HepG2 (cell line): ENCODE results near the gene ZC3H18. TPM values are rescaled to one million over a fixed set of nuclear protein-coding genes. Genes with fewer than 3 reads are reported as not detected.

Experiments
- ATAC-seq: fragments of 200-7000 bp; cut with Tn5 transposase; 3 replicates; pipeline ENCODE4 v1.9.1; 2020; ENCODE audit warnings: mild to moderate bottlenecking, moderate library complexity
- BruUV-seq: library from RNA; stranded (reverse); fragments of 400-500 nt; replicated peaks from 2 replicates; lab custom pipeline; 2021; lab: Mats Ljungman, UMichigan
- CTCF ChIA-PET: fragments of 300-600 bp; formaldehyde crosslinking; extraction: SDS; loops from one replicate; lab custom pipeline; 2021; ENCODE audit warnings: low total read pairs, inconsistent platforms, low intra/inter-chr PET ratio; lab: Yijun Ruan, JAX
- POLR2A ChIA-PET: fragments of 350-600 bp; sonication (Branson Sonifier 250); formaldehyde crosslinking; loops from one replicate; lab custom pipeline; 2020; ENCODE audit warnings: antibody characterized with exemption, inconsistent platforms; lab: Yijun Ruan, JAX
- DNase-seq: peaks from one replicate; pipeline ENCODE4 v3.0.0-alpha.2; 2015; ENCODE audit warnings: low spot score
- FAIRE-seq: peaks from 3 replicates; lab custom pipeline; 2011; peaks lifted over from hg19 to GRCh38; lab: Jason Lieb, UNC
- H2AFZ ChIP-seq: one replicate; pipeline ENCODE4 v1.6.1; 2011; ENCODE audit warnings: low read length, inconsistent platforms
- H3K27ac ChIP-seq: fragments of 300-600 bp; 3 replicates; pipeline ENCODE4 v1.8.0; 2011; ENCODE audit warnings: mixed run types, mild to moderate bottlenecking, mixed read lengths, low read length, inconsistent platforms; ENCODE audit not compliant: insufficient read depth; ENCODE audit errors: extremely low read length
- H3K27me3 ChIP-seq, 2 experiments: fragments of 200-600 bp in 1 of 2; 2 replicates in 1 of 2; 3 replicates in 1 of 2; pipeline versions ENCODE4 v1.6.0 to v1.8.0; 2011; ENCODE audit warnings: low read length in 2 of 2, mild to moderate bottlenecking in 2 of 2, moderate library complexity in 2 of 2, inconsistent platforms in 1 of 2; ENCODE audit not compliant: insufficient read depth in 2 of 2, control insufficient read depth in 1 of 2
- H3K36me3 ChIP-seq, 2 experiments: fragments of 200-600 bp in 1 of 2; replicated peaks in 1 of 2; 2 replicates in 1 of 2; 3 replicates in 1 of 2; pipeline versions ENCODE4 v1.5.1 to v1.8.0; 2011; ENCODE audit warnings: low read length in 2 of 2, inconsistent platforms in 1 of 2; ENCODE audit not compliant: insufficient read depth in 2 of 2, control insufficient read depth in 1 of 2
- H3K4me1 ChIP-seq: 2 replicates; pipeline ENCODE4 v1.5.1; 2012; ENCODE audit warnings: low read length, inconsistent platforms; ENCODE audit not compliant: insufficient read depth
- H3K4me2 ChIP-seq: 2 replicates; pipeline ENCODE4 v1.6.0; 2011; ENCODE audit warnings: low read depth, low read length, inconsistent platforms
- H3K4me3 ChIP-seq, 3 experiments: fragments of 200-600 bp in 1 of 3; sonication (generic), shearing (Covaris generic) in 1 of 3; replicated peaks in 1 of 3; 2 replicates each; pipeline ENCODE4 v1.5.1; 2011 to 2016; ENCODE audit warnings: low read length in 3 of 3, inconsistent platforms in 2 of 3, low read depth in 2 of 3, mild to moderate bottlenecking in 2 of 3, control low read depth in 1 of 3, mixed read lengths in 1 of 3; ENCODE audit not compliant: insufficient read depth in 1 of 3
- H3K79me2 ChIP-seq: one replicate; pipeline ENCODE4 v1.6.1; 2011; ENCODE audit warnings: low read length, inconsistent platforms; ENCODE audit not compliant: insufficient read depth
- H3K9ac ChIP-seq: 2 replicates; pipeline ENCODE4 v1.6.0; 2011; ENCODE audit warnings: mild to moderate bottlenecking, low read depth, low read length, inconsistent platforms; ENCODE audit not compliant: insufficient read depth
- H3K9me3 ChIP-seq: 2 replicates; pipeline ENCODE4 v1.5.1; 2012; ENCODE audit warnings: mild to moderate bottlenecking, low read length
- H4K20me1 ChIP-seq: 2 replicates; pipeline ENCODE4 v1.6.0; 2011; ENCODE audit warnings: inconsistent platforms, mild to moderate bottlenecking, low read length, moderate library complexity; ENCODE audit not compliant: insufficient read depth
- BHLHE40 ChIP-seq: IDR thresholded peaks from 2 replicates; pipeline ENCODE4 v1.6.1; 2011; ENCODE audit warnings: low read length, improper control_type of control experiment
- CBFB ChIP-seq: sonication (generic); formaldehyde crosslinking; IDR thresholded peaks from 2 replicates; pipeline ENCODE4 v1.4.0; 2020; ENCODE audit warnings: missing genetic modification reagents
- KIAA2018 ChIP-seq: sonication (generic); formaldehyde crosslinking; IDR thresholded peaks from 2 replicates; pipeline ENCODE4 v1.5.0; 2020; ENCODE audit warnings: mild to moderate bottlenecking, missing genetic modification reagents, borderline replicate concordance
- MED8 ChIP-seq: sonication (generic); formaldehyde crosslinking; IDR thresholded peaks from 2 replicates; pipeline ENCODE4 v1.8.1; 2023; ENCODE audit warnings: mild to moderate bottlenecking, missing genetic modification reagents; ENCODE audit not compliant: insufficient replicate concordance
- NRL ChIP-seq: sonication (generic); formaldehyde crosslinking; IDR thresholded peaks from 2 replicates; pipeline ENCODE4 v1.5.0; 2020; ENCODE audit warnings: missing genetic modification reagents, mild to moderate bottlenecking, moderate library complexity, borderline replicate concordance
- RBM22 ChIP-seq: fragments of 200-400 bp; formaldehyde crosslinking; optimal IDR thresholded peaks from 2 replicates; pipeline ENCODE3; 2017; ENCODE audit warnings: mild to moderate bottlenecking, low read length, moderate library complexity
- ZNF138 ChIP-seq: sonication (generic); formaldehyde crosslinking; IDR thresholded peaks from 2 replicates; pipeline ENCODE4 v1.5.0; 2020; ENCODE audit warnings: mild to moderate bottlenecking, low read depth, missing genetic modification reagents
- ZNF446 ChIP-seq: sonication (generic); formaldehyde crosslinking; IDR thresholded peaks from 2 replicates; pipeline ENCODE4 v1.5.0; 2020; ENCODE audit warnings: mild to moderate bottlenecking, missing genetic modification reagents
- ZNF83 ChIP-seq: sonication (generic); formaldehyde crosslinking; IDR thresholded peaks from 2 replicates; pipeline ENCODE4 v1.4.0; 2020; ENCODE audit warnings: missing genetic modification reagents, mild to moderate bottlenecking, borderline replicate concordance
- WGBS: methylation state at CpG from one replicate; pipeline ENCODE4 v1.1.6; 2017; ENCODE audit warnings: low lambda C conversion rate; 5-methylcytosine and 5-hydroxymethylcytosine counted together
- in situ Hi-C: cut with HindIII; loops from 2 replicates; pipeline ENCODE4 v1.10.0; 2017; ENCODE audit warnings: low pct_unique_long_range_greater_than_20kb; ENCODE audit not compliant: extremely low pct_ligation_motif_present
- intact Hi-C: fragments of 100-400 bp; cut with micrococcal nuclease; formaldehyde crosslinking; loops from one replicate; pipeline ENCODE4 v1.10.0; 2022; ENCODE audit not compliant: unreplicated experiment
- polyA plus RNA-seq, 8 experiments: library from polyadenylated mRNA; depleted of rRNA in 3 of 8; stranded (reverse) in 7 of 8; unstranded in 1 of 8; fragments of >200 nt; fragmentation: Illumina TruSeq in 4 of 8; extraction: Trizol in 4 of 8; gene quantifications; 2 replicates each; pipeline versions ENCODE4 v1.2.1 to v1.2.3, GENCODE V29; 2011 to 2016; ENCODE audit warnings: low read depth in 4 of 8, missing spikeins in 1 of 8, mixed read lengths in 1 of 8; ENCODE audit not compliant: insufficient read depth in 1 of 8
- total RNA-seq, 5 experiments: library from RNA; depleted of rRNA; stranded (reverse); fragments of >200 nt; fragmentation: Illumina TruSeq; extraction: Trizol; gene quantifications; 2 replicates each; pipeline ENCODE4 v1.2.3, GENCODE V29; 2016; ENCODE audit warnings: low read depth in 1 of 5
- TF ChIP-seq, protein P1 (sequence below): sonication (generic); formaldehyde crosslinking; IDR thresholded peaks from 2 replicates; pipeline ENCODE4 v1.4.0; 2020; ENCODE audit warnings: missing genetic modification reagents
- TF ChIP-seq, protein P2 (sequence below): IDR thresholded peaks from 2 replicates; pipeline ENCODE4 v1.6.1; 2016; ENCODE audit warnings: control low read depth

Gene ZC3H18
- total and polyA plus RNA-seq, 2 of the 13 experiments (the other 11 are each of a cell fraction or from before 2014, with no cell fraction given), result 11.2 to 27.4 TPM

- FAIRE-seq (no peak), ATAC-seq (no peak), DNase-seq (no peak)
- Histone ChIP-seq H3K4me3 (no peak overlapping the region), H3K9me3 (no peaks in the 10 kb centered on the region), H3K27me3 (0 out of 5 replicates have a peak, but pooled peaks cover 0 to under 1% of the 10 kb centered on the region in 2 experiments), H3K27ac (no peak overlapping the region), H4K20me1 (peaks cover 3% of the 10 kb centered on the region; the same call in 1 of the 2 replicates), H3K4me2 (no peak overlapping the region), H3K4me1 (no peaks in the 10 kb centered on the region), H2AFZ (no peak overlapping the region), H3K79me2 (no peaks in the 10 kb centered on the region), H3K36me3 (peaks cover 24 to 57% of the 10 kb centered on the region in 2 experiments), H3K9ac (no peak overlapping the region)
- ChIA-PET POLR2A (interaction anchor here (0.6 kb wide), 1 partner anchor 860 kb away, joined by 3 read pairs; no protein-coding TSS in a partner anchor), CTCF (no interaction called here)
- WGBS, result 95% methylated on average over 20 of the region's 30 CpGs
- intact Hi-C loops, result no loop called here
- in situ Hi-C loops, result no loop called here
- BruUV-seq, result no TSS peak
- no peak for TF ChIP-seq ZNF83
- TF ChIP-seq BHLHE40, result no peak
- TF ChIP-seq MED8 (CRISPR knock-in tag), result no peak
- no peak for TF ChIP-seq ZNF138
- no peak for TF ChIP-seq NRL (CRISPR knock-in tag)
- no peak for TF ChIP-seq KIAA2018 (CRISPR knock-in tag)
- peak; percentile 9 for TF ChIP-seq RBM22
- TF ChIP-seq, protein P1, sequence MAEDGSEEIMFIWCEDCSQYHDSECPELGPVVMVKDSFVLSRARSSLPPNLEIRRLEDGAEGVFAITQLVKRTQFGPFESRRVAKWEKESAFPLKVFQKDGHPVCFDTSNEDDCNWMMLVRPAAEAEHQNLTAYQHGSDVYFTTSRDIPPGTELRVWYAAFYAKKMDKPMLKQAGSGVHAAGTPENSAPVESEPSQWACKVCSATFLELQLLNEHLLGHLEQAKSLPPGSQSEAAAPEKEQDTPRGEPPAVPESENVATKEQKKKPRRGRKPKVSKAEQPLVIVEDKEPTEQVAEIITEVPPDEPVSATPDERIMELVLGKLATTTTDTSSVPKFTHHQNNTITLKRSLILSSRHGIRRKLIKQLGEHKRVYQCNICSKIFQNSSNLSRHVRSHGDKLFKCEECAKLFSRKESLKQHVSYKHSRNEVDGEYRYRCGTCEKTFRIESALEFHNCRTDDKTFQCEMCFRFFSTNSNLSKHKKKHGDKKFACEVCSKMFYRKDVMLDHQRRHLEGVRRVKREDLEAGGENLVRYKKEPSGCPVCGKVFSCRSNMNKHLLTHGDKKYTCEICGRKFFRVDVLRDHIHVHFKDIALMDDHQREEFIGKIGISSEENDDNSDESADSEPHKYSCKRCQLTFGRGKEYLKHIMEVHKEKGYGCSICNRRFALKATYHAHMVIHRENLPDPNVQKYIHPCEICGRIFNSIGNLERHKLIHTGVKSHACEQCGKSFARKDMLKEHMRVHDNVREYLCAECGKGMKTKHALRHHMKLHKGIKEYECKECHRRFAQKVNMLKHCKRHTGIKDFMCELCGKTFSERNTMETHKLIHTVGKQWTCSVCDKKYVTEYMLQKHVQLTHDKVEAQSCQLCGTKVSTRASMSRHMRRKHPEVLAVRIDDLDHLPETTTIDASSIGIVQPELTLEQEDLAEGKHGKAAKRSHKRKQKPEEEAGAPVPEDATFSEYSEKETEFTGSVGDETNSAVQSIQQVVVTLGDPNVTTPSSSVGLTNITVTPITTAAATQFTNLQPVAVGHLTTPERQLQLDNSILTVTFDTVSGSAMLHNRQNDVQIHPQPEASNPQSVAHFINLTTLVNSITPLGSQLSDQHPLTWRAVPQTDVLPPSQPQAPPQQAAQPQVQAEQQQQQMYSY (CRISPR knock-in tag), result no peak
- TF ChIP-seq ZNF446 (CRISPR knock-in tag), result no peak
- TF ChIP-seq, protein P2, sequence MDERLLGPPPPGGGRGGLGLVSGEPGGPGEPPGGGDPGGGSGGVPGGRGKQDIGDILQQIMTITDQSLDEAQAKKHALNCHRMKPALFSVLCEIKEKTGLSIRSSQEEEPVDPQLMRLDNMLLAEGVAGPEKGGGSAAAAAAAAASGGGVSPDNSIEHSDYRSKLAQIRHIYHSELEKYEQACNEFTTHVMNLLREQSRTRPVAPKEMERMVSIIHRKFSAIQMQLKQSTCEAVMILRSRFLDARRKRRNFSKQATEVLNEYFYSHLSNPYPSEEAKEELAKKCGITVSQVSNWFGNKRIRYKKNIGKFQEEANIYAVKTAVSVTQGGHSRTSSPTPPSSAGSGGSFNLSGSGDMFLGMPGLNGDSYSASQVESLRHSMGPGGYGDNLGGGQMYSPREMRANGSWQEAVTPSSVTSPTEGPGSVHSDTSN (CRISPR knock-in tag), result no peak
- TF ChIP-seq CBFB (CRISPR knock-in tag), result no peak
These were observed 61.9 kb downstream of the ZC3H18 start for GRCh38 chr16:88631920-88632586.
